HG03045 (cell line): Measurements from ENCODE around the gene TMEM72.

Source experiments
- ATAC-seq: cut with Tn5 transposase; IDR thresholded peaks from one replicate; pipeline ENCODE4 v1.9.1; 2021; ENCODE audit warnings: mild to moderate bottlenecking, moderate library complexity; ENCODE audit not compliant: unreplicated experiment

TMEM72 gene

GRCh38 chr10:44965651-44966097, 54.5 kb downstream of the TMEM72 start:
- peak; percentile 40 for ATAC-seq

GRCh38 chr10:44966129-44966815, 55.1 kb downstream of the TMEM72 start:
- peak; percentile 18 for ATAC-seq

GRCh38 chr10:44966816-44967509, 55.8 kb downstream of the TMEM72 start:
- ATAC-seq: no peak

- no peak for ATAC-seq
Observed at GRCh38 chr10:44967616-44968015, 56.5 kb downstream of the TMEM72 start.

GRCh38 chr10:44968091-44968490, 57.0 kb downstream of the TMEM72 start:
- no peak for ATAC-seq

- ATAC-seq: no peak
Observed at GRCh38 chr10:44968500-44969400, 57.6 kb downstream of the TMEM72 start.

- no peak for ATAC-seq
Observed at GRCh38 chr10:44969854-44970253, 58.7 kb downstream of the TMEM72 start.

GRCh38 chr10:44970812-44971395, 59.8 kb downstream of the TMEM72 start:
- ATAC-seq: no peak

- ATAC-seq: no peak
Observed at GRCh38 chr10:44971434-44971833, 60.3 kb downstream of the TMEM72 start.

GRCh38 chr10:44971935-44972757, 61.0 kb downstream of the TMEM72 start:
- no peak for ATAC-seq

- no peak for ATAC-seq
Observed at GRCh38 chr10:44972874-44973306, 61.8 kb downstream of the TMEM72 start.

GRCh38 chr10:44973323-44974081, 62.4 kb downstream of the TMEM72 start:
- ATAC-seq: no peak

- no peak for ATAC-seq
Observed at GRCh38 chr10:44974082-44974627, 63.0 kb downstream of the TMEM72 start.

- ATAC-seq: peak; percentile 60
Observed at GRCh38 chr10:44974628-44975430, 63.7 kb downstream of the TMEM72 start.

- no peak for ATAC-seq
Observed at GRCh38 chr10:44975431-44976331, 64.5 kb downstream of the TMEM72 start.

GRCh38 chr10:44976352-44977198, 65.4 kb downstream of the TMEM72 start:
- ATAC-seq: no peak
